Right ventricle myocardium inferior (tissue), 1 donor: ENCODE results near the gene FDXR. TPM values are rescaled to one million over a fixed set of nuclear protein-coding genes. Genes with fewer than 3 reads are reported as not detected.
A peak's percentile ranks its signal among the peaks of the same experiment; 100 is the strongest.

ENCODE experiments used
- ATAC-seq: fragments of 200-7000 bp; cut with Tn5 transposase; one replicate; pipeline ENCODE4 v1.9.1; 2020; ENCODE audit warnings: mild to moderate bottlenecking, moderate library complexity
- DNase-seq: peaks from one replicate; pipeline ENCODE4 v3.0.0; 2021; ENCODE audit errors: missing footprints
- intact Hi-C: fragments of 100-400 bp; cut with DNase I; formaldehyde crosslinking; loops from one replicate; pipeline ENCODE4 v1.11.0; 2022
- total RNA-seq: library from RNA; stranded (reverse); fragmentation: NEBNext Ultra II Directional; extraction: Animal tissue kit (Norgen Biotek cat#: 25700); gene quantifications from one replicate; pipeline ENCODE4 v1.2.1, GENCODE V29; 2021
- donor health status: DM: no; HTN: yes; CAD: no; lungs with severe emphysema.

The FDXR gene
- total RNA-seq, 1 donor from 2014 or later, result 4.3 TPM

DNA sequence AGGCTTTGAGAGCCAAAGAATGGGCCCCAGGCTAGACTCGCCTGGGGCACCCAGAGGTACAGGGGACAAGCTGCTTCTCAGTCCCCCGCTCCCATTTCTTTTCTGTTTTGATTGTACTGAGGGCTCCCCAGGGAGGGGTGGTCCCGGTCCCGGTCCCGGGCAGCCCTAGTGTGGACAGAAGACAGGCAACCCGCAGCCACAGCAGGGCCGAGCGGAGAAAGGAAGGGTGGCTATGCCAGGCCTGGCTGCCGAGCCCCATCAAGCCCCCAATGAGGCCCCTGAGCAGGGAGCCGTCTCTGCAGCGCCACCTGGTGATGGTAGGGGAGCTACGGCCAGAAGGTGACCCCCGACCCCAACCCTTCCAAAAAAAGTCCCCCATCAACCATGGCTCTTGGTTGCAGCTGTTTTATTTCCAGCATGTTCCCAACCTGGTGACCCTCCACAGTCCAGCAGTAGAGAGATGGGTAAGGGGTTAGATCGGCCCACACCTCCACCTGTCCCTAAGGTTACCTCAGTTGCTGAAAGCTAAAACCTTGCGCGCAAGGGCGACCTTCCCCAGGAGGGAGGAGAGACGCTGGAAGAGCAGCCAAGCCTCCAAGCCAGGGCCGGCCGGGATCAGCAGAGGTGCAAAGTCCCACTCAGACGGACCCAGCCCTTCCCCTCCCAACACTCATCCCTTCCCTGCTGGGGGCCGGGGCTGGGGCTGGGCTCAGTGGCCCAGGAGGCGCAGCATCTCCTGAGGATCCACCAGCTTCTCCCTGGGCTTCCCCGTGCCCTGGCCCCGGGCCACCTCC, 10.5 kb downstream of the FDXR start:
- DNase-seq, result peak; percentile 86
- intact Hi-C loops, result loop anchor here (2.0 to 5.0 kb wide), 3 partner anchors 20 to 205 kb away; no protein-coding TSS in a partner anchor
- peak; percentile 71 for ATAC-seq

DNA sequence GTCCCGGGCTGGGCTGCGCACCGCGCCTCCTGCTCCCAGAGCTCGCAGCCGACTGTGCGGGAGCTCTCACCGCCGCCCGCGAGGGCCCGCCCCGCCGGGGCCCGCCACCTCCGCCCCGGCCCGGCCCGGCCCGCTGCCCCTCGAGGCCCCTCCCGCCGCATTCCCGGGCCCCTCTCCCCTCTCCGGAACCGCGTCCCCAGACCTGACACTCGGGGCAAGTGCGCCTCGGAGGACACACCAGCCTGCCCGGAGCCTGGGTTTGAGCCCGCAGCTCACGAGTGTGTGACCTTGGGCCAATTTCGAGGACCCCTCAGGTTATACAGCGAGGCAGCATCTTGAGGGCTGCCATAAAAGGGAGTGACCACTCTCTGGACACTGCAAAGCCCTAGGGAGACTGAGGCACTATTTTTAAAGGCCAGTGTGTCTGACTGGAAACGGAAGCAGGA, 11.1 kb downstream of the FDXR start:
- ATAC-seq, result no peak
- intact Hi-C loops, result loop anchor here (2.0 to 5.0 kb wide), 3 partner anchors 19 to 204 kb away; no protein-coding TSS in a partner anchor
- DNase-seq, result no peak

DNA sequence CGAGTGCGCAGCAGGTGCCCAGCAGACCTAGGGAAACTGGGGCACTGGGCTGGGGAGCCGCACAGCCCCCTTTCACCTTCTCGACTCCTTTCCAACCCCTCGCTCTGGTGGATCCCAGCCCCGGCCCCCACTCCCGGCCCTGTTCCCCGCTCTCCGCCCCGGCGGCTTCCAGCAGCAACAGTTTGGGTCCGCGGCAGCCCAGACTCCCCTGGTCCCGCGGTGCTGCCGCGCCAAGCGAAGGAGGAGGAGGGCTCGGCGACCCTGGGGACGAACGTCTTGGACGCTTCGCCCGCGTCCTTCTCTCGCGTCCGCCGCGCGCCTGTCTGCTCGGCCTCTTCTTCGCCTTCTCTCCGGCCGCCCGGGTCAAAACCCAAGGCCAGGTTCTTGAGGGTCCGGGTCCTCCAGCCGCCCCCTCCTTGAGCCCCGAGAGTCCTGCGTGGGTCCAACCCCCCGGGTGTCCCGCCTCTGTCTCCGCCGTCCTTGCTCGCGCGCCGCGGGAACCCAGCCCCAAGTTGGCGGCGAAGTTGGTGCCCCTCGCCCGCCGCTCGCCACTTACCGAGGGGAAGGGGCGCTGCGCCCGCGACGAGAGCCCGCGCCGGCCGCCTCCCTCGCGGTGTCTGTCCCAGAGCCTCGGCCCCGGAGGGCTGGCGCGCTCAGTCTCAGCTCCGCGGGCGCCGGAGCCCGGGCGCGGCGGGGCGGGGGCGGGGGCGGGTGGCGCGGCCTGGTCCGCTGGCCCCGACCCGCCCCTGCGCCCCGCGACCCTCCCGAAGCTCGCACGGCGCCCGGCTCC, 11.7 kb downstream of the FDXR start:
- intact Hi-C loops, result loop anchor here (5.0 kb wide), 1 partner anchor 204 kb away; no protein-coding TSS in a partner anchor
- ATAC-seq, result no peak
- DNase-seq, result no peak

DNA sequence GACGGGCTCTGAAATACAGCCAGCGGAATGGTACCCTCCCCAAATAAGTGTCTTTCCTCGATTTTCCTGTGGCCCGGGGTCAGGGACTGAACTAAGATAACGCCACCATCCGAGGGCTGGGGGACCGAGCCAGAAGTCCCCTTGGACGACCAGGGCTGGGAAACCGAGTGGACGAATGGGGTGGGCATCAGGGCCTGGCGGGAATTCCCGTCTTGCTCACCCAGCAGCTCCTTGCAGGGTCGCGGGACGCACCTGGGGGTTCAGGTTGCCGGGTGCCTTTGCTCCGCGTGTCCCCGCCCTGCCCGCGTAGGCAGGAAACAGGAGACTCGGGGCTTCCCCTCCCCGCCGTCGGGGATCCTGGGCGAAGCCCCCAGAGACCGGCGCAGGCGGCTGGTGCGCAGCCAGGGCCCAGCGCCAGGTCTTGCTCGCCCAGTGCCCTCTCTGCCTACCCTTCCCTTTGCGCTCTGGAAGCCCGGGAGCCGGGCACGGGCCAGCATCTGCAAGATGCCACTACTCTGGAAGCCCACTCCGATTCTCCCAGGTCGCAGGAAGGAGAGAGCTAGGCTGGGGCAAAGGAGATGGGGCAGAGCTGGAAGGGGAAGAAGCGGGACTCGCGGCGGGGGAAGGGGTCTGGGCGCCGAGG, 12.4 kb downstream of the FDXR start:
- no peak for DNase-seq
- intact Hi-C loops, result loop anchor here (5.0 kb wide), 1 partner anchor 203 kb away; no protein-coding TSS in a partner anchor
- no peak for ATAC-seq

DNA sequence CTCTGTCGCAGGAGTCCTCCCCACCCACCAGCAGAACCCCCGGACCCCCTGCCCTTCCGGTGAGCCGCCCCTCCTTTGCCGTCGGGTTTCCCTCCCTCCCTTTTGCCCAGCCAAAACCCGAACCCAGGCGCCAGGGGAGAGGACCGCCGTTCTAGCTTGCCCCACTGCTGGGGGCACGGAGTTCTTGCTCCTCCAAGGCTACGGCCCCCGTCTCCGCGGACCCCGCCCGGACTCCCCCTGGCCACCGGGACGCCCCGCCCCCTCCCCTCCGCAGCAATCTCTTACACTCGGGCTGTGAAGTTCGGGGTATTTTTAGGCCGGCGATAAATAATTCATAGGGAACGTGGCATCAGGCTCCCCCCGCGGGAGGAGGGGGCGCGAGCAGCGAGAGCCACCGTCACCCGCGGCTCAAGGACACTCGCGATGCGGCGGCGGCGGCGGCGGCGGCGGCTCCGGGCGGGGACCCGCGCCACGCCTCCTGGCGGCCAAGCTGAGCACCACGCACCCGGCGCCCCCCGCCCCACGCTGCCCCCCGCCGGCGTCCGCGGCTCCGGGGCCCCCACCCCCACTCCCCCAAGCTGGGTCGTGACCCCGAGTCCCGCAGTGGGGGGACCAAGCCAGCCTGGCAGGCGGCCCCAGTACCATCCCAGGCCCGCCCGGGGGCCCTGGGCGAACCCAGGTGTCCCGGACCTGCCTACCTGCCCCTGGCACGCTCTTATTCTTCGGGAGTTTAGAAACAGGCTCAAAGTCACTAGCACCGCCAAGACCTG, 13.2 kb downstream of the FDXR start, which contains the start of gene GRIN2C:
Gene GRIN2C (minus strand): TSS at position 427 of the 770 bp plus-strand sequence. CDS start 4,793 bp downstream, outside the sequence.
- intact Hi-C loops, result loop anchor here (5.0 kb wide), 1 partner anchor 202 kb away; no protein-coding TSS in a partner anchor
- DNase-seq, result no peak
- ATAC-seq, result no peak

DNA sequence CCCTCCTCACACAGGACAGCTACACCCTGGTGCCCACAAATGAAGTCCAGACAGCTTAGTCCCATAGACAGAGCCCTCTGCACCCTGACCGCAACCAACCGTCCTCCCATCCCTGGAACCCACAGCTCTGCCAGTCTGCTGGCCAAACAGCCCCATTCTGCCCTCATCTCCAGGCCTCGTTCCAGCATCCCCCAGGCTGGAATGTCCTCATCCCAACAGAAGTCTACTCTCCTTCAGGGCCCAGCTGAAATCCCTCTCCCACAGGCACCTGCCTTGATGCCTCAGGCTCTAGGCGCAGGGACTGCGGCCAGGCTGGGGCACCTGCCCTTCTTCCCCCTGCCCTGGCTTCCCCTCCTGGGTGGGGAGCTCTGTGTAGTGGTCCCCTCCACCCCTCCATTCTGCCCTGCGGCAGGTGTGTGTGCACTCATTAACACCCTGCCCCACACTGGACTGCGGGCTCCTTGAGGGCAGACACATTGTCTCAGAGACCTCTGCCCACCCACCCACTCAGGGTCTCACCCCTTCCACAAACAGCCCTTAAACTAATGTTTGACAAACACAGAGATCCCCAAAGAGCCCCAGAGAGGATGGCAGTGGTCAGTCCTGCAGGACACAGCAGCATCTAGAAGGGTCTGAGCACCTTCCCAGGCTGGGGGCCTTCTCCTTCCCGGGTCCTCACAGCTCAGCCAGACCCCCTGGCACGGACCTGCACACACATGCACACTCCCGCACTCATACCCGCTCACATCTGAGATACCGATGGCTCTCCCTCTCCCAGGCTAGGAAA, 13.9 kb downstream of the FDXR start:
- ATAC-seq (no peak), DNase-seq (no peak)
- intact Hi-C loops, result no loop called here

DNA sequence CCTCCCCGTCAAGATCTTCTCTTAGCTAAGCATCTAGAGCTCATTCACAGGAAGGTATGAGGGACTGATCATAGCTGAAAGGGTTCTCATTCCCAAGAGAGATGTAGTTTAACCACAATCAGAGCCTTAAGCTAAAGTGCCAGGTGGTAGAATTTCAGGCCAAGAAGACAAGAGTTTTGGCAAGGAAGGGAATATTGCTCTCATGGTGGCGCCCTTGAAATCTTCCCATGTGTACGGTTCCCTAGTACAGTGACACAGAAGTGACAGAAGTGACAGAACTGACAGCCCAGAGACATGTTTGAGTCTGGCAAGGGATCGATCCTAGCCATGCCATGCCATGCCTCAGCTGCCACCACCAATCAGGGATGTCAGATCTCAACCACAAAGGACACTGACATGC, 15.6 kb downstream of the FDXR start:
- DNase-seq (no peak), ATAC-seq (no peak)
- intact Hi-C loops, result no loop called here

DNA sequence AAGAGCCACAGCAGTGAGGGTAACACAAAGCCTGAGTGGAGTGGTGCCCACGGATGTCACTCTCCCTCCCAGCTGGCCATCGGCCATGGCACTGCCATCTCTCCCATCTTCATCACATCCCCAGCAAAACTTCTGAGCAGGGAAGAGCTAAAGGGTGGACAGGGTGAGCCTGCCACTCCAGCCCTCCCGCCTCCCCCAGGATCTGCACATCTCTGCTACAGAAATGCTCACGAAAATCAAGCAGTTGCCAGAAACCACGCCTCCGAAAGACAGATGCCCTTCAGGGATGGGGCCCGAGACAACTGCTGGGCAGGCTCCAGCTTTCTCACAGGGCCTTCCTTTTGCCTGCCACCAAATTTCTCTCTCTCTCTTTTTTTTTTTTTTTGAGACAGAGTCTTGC, 16.7 kb downstream of the FDXR start:
- no peak for ATAC-seq
- no peak for DNase-seq
- intact Hi-C loops, result no loop called here

DNA sequence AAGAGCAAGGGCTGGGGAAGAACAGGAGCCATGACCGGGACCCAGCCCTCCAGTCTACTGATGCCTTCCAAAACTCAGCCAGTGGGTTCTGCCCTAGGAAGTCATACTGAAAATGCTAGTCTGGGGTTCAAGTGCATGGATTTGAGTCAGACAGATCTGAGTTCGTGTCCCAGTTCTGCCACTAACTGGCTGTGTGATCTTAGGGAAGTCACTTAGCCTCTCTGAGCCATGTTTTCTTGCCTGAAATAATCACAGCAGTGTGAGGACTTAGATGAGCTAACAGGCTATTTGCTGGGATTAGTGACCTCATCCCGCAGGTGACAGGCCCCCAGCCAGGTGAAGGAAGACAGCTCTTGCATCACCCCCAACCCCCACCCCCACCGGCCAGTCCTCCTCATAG, 17.5 kb downstream of the FDXR start:
- ATAC-seq (no peak), DNase-seq (peak; percentile 2)
- intact Hi-C loops, result no loop called here

DNA sequence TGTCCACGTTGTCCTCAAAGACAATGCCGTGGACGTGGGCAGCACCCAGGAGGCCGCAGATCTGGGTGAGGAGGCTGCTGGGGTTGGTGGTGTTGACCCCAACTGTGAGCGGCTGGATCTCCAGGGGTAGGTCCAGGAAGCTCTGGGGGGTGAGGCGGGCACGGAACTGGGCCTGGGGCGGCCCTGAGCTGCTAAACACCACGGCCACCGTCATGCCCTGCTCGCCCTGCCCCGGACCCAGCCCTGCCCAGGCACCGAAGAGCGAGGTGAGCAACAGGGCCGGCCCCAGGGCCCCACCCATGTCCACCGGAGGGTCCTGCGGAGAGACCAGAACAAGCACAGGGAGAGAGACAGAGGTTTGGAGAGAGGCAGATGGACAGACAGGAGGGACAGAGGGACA, 18.0 kb downstream of the FDXR start:
- DNase-seq (peak; percentile 15), ATAC-seq (no peak)
- intact Hi-C loops, result no loop called here

DNA sequence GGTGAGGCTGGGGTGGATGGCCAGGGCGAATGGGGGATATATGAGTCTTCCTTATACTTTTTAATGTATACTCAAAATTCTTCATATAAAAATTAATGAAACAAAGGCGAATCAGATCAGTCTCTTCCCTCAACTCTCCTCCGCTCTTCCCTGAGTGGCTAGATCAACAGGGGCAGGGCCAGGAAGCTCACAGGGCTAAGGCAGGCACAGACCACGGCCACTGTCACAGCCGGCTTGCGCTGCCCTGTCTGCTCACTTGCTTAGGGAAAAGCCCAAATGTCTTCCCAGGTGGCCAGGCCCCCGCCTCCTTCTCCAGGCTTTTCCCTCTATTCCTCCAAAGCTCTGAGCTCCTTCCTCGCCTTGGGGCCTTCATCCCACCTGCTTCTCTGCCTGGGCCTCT, 19.1 kb downstream of the FDXR start:
- DNase-seq (peak; percentile 11), ATAC-seq (no peak)
- intact Hi-C loops, result no loop called here

DNA sequence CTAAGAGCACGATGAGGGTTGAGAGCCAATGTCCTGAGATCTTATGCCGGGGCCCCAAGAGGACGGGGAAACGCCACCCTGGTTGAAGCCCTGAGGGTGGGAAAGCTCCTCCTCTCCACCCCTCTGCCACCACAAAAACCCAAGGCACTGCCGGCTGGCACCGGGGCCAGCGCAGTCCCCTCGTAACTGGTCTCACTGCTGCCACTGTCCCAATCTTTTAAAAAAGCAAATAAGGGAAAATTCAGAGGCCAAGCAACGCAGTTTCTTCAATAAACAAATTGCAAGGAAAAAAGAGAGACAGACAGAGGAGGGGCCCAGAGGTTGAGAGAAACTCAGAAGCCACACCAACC, 19.8 kb downstream of the FDXR start:
- ATAC-seq, result no peak
- intact Hi-C loops, result no loop called here
- no peak for DNase-seq

DNA sequence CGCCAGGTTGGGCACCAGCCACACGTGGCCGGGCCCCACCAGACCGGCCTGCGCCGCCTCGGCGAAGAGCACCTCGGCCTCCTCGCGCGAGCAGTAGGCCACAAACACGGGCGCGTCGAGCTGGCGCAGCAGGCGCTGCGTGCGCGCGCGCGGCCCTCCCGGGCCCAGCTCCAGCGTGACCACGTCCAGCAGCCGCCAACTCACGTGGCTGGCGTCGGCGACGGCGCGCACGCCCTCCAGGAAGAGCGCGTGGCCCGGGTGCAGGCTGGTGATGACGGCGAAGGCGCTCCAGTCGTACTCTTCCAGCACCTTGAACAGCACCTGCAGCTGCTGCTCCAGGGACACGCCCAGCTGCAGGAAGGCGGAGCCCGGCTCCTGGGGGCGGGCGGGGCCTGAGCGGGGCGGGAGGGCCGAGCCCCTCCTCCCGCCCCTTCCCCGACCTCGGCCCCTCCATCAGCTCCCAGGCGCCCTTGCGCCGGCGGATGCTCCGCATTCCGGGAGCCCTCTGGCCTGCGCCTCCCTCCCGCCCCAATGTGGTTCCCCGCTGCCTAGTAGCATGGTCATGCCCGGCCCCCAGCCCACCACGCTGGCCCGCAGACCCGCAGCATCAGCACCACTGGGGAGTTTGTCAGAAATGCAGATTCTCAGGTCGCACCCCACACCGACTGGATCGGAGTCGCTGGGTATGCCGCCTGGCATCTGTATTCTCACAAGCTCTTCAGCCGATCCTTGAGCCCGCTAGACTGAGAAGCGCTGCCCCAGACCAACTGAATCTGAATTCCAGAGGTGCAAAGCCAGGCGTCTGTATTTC, 20.4 kb downstream of the FDXR start:
- ATAC-seq (no peak), DNase-seq (peak; percentile 51)
- intact Hi-C loops, result no loop called here

DNA sequence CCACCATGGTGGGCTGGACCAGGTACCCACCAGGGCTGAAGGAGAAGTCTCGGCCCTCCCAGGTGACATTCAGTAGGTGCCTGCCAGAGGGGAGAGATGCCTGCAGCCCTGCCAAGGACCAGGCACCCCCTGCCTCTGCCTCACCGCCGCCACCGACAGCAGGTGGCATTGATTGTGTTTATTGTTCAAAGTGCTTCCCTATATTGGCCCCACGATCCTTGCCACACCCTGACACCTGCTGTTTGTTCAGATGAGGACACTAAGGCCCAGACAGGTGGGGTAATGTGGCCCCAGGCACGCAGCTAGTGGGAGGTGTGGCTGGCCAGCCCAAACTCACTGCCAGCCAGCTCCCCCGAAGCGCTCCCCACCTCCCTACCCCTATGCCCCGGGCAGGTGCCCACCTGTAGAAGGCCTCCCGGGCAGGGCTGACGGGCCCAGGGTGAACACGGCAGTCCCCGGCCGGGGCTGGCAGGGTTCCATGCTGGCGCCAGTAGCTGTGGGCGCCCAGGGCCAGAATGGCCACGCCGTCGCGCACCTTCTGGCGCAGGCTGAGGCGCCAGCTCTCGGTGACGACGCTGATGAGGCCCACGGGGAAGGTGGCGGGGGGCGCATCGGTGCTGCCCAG, 21.1 kb downstream of the FDXR start:
- DNase-seq (peak; percentile 41), ATAC-seq (no peak)
- intact Hi-C loops, result no loop called here

DNA sequence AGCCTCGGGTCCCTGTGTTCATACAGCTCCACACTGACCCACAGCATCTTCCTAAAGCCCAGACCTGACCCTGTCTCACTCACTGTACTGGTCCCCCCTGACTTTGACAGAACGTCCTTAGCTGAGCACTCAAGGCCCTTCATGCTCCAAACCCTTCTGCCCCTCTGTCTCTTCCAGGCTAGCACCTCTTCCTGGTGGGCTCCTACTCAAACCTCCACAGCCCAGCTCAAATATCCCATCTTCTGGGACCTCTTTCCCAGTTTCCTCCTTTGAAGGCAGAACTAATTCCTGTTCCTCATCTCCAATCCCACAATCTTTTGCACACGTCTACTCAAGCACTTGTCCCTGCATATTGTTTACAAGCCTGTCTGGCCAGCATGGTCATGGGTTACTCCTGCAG, 21.9 kb downstream of the FDXR start:
- intact Hi-C loops, result no loop called here
- ATAC-seq, result no peak
- DNase-seq, result no peak

DNA sequence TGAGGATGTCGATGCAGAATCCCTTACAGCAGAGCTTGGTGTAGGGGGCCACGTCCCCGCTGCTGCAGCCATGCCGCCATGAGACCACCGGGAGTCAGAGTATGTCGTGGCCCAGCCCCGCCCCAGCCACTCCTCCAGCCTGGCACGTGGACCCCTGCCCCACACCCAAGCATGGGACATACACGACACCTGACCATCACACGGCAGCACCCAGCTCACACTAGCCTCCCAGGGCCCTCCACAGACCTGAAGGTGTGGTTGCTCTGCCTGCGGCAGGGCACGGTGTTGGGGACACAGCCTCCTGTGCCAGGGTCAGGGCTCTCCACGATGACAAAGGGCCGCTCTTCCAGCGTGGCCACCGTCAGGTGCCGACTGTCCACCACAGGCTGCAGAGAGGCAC, 22.5 kb downstream of the FDXR start:
- ATAC-seq (no peak), DNase-seq (peak; percentile 45)
- intact Hi-C loops, result no loop called here
